ENCODE data around the gene TENM4.

Gene TENM4

GRCh38 chr11:78952890-78953289 lies 487.9 kb downstream of the TENM4 start:
- DNase-seq = no peak

GRCh38 chr11:78952175-78952574 lies 488.7 kb downstream of the TENM4 start:
- DNase-seq = no peak

GRCh38 chr11:78949976-78950690 lies 490.7 kb downstream of the TENM4 start:
- DNase-seq = no peak

GRCh38 chr11:78946945-78947902 lies 493.6 kb downstream of the TENM4 start:
- no peak for DNase-seq

- no peak for DNase-seq
Measured at GRCh38 chr11:78943841-78944240, 497.0 kb downstream of the TENM4 start.

- DNase-seq = no peak
Measured at GRCh38 chr11:78943154-78943553, 497.7 kb downstream of the TENM4 start.

GRCh38 chr11:78941226-78941851 lies 499.5 kb downstream of the TENM4 start:
- no peak for DNase-seq

GRCh38 chr11:78940500-78941225 lies 500.2 kb downstream of the TENM4 start:
- no peak for DNase-seq

- DNase-seq = no peak
Measured at GRCh38 chr11:78938971-78939370, 501.9 kb downstream of the TENM4 start.

GRCh38 chr11:78938036-78938435 lies 502.8 kb downstream of the TENM4 start:
- no peak for DNase-seq

GRCh38 chr11:78935398-78936068 lies 505.3 kb downstream of the TENM4 start:
- no peak for DNase-seq

GRCh38 chr11:78933350-78933749 lies 507.5 kb downstream of the TENM4 start:
- no peak for DNase-seq

- DNase-seq = no peak
Measured at GRCh38 chr11:78932757-78933156, 508.1 kb downstream of the TENM4 start.

GRCh38 chr11:78931891-78932290 lies 508.9 kb downstream of the TENM4 start:
- DNase-seq = no peak

GRCh38 chr11:78930810-78931523 lies 509.9 kb downstream of the TENM4 start:
- no peak for DNase-seq

- DNase-seq = no peak
Measured at GRCh38 chr11:78929906-78930220, 511.0 kb downstream of the TENM4 start.

GRCh38 chr11:78929207-78929905 lies 511.5 kb downstream of the TENM4 start:
- no peak for DNase-seq

- no peak for DNase-seq
Measured at GRCh38 chr11:78927511-78927910, 513.3 kb downstream of the TENM4 start.

GRCh38 chr11:78926633-78927338 lies 514.0 kb downstream of the TENM4 start:
- no peak for DNase-seq

GRCh38 chr11:78925387-78925786 lies 515.4 kb downstream of the TENM4 start:
- DNase-seq = no peak

Data from activated naive CD4-positive, alpha-beta T cell treated with anti-CD3 and anti-CD28 coated beads, Interleukin-2, amount 50 U/mL, for 16 hours (primary cell).